ENCODE data around the gene GNB4.

The GNB4 gene

GRCh38 chr3:179436517-179436916 is 14.8 kb downstream of the GNB4 start:
- no peak for DNase-seq (ENCODE audit: low spot score)

- no peak for DNase-seq (ENCODE audit: low spot score)
These were observed 18.8 kb downstream of the GNB4 start for GRCh38 chr3:179432451-179432850.

- DNase-seq (ENCODE audit: low spot score), result no peak
These were observed 19.2 kb downstream of the GNB4 start for GRCh38 chr3:179432021-179432420.

GRCh38 chr3:179430277-179430870 is 20.9 kb downstream of the GNB4 start:
- no peak for DNase-seq (ENCODE audit: low spot score)

- DNase-seq (ENCODE audit: low spot score), result no peak
These were observed 22.3 kb downstream of the GNB4 start for GRCh38 chr3:179428876-179429548.

- no peak for DNase-seq (ENCODE audit: low spot score)
These were observed 26.2 kb downstream of the GNB4 start for GRCh38 chr3:179425075-179425474.

- DNase-seq (ENCODE audit: low spot score), result peak; percentile 77
These were observed 29.8 kb downstream of the GNB4 start for GRCh38 chr3:179421500-179421899.

GRCh38 chr3:179418610-179419009 is 32.7 kb downstream of the GNB4 start:
- no peak for DNase-seq (ENCODE audit: low spot score)

GRCh38 chr3:179416681-179417080 is 34.6 kb downstream of the GNB4 start:
- DNase-seq (ENCODE audit: low spot score), result no peak

- DNase-seq (ENCODE audit: low spot score), result no peak
These were observed 35.9 kb downstream of the GNB4 start for GRCh38 chr3:179415377-179415776.

- DNase-seq (ENCODE audit: low spot score), result no peak
These were observed 36.5 kb downstream of the GNB4 start for GRCh38 chr3:179414804-179415203.

GRCh38 chr3:179410999-179411398 is 40.3 kb downstream of the GNB4 start:
- DNase-seq (ENCODE audit: low spot score), result no peak

- no peak for DNase-seq (ENCODE audit: low spot score)
These were observed 40.9 kb downstream of the GNB4 start for GRCh38 chr3:179410331-179410730.

- DNase-seq (ENCODE audit: low spot score), result no peak
These were observed 47.0 kb downstream of the GNB4 start for GRCh38 chr3:179404307-179404706.

GRCh38 chr3:179402963-179403362 is 48.3 kb downstream of the GNB4 start:
- no peak for DNase-seq (ENCODE audit: low spot score)

GRCh38 chr3:179401561-179401960 is 49.7 kb downstream of the GNB4 start:
- no peak for DNase-seq (ENCODE audit: low spot score)

- DNase-seq (ENCODE audit: low spot score), result peak; percentile 92
These were observed 52.6 kb downstream of the GNB4 start for GRCh38 chr3:179398574-179399231.

- DNase-seq (ENCODE audit: low spot score), result no peak
These were observed 59.4 kb downstream of the GNB4 start for GRCh38 chr3:179391906-179392305.

- no peak for DNase-seq (ENCODE audit: low spot score)
These were observed 74.8 kb downstream of the GNB4 start for GRCh38 chr3:179376474-179376873.

GRCh38 chr3:179375091-179375999 is 75.9 kb downstream of the GNB4 start:
- no peak for DNase-seq (ENCODE audit: low spot score)

- no peak for DNase-seq (ENCODE audit: low spot score)
These were observed 77.3 kb downstream of the GNB4 start for GRCh38 chr3:179373938-179374337.

- DNase-seq (ENCODE audit: low spot score), result no peak
These were observed 81.6 kb downstream of the GNB4 start for GRCh38 chr3:179369621-179370020.
